Right lobe of liver (tissue), 4 donors: ENCODE measurements around the gene PTF1A.

Source experiments
- CTCF ChIP-seq, 4 donors: fragments of 200-600 bp in 3 of 4; fragments of 450-650 bp in 1 of 4; IDR thresholded peaks; one replicate each; pipeline versions ENCODE4 v1.5.1 to v1.8.0; 2016 to 2022; ENCODE audit warnings: antibody characterized with exemption in 4 of 4, mild to moderate bottlenecking in 2 of 4
- POLR2A ChIP-seq: fragments of 450-650 bp; IDR thresholded peaks from one replicate; pipeline ENCODE4 v1.6.1; 2017; ENCODE audit warnings: antibody characterized with exemption, mild to moderate bottlenecking
- donor health status: DM: no; HTN: no; CAD: no.
- donor health status: DM: no; HTN: no; CAD: no.
- donor health status: DM: no; HTN: yes; CAD: no.

GRCh38 chr10:23202779-23203178 lies 10.7 kb downstream of the PTF1A start:
- TF ChIP-seq CTCF (IDR thresholded peaks at IDR 0.05) = no peak
- no peak for TF ChIP-seq POLR2A
